ENCODE results near the gene SOX6. TPM values are rescaled to one million over a fixed set of nuclear protein-coding genes. Genes with fewer than 3 reads are reported as not detected.

Gene SOX6
- total and polyA plus RNA-seq, 2 experiments from 2014 or later, result 0.03 to 0.66 TPM

DNA sequence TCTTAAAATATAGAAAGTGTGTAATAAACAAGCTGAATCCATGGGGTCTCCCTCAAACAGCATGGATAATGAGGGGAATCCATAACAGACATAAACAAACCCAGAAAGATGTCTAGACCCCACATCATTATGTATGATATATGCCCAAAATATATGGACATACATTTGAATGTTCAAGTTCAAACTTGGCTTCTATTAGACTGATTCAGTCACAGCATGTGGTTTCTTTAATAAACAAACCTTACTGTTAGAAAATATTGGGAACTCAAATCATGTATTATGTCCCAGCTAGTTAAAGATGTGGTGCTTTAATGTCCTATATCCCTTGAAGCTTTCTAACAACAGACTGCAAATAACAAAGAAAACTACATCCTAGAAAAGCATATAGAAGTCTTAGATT is 228.6 kb downstream of the SOX6 start (continued):
- TF ChIP-seq, protein P1, sequence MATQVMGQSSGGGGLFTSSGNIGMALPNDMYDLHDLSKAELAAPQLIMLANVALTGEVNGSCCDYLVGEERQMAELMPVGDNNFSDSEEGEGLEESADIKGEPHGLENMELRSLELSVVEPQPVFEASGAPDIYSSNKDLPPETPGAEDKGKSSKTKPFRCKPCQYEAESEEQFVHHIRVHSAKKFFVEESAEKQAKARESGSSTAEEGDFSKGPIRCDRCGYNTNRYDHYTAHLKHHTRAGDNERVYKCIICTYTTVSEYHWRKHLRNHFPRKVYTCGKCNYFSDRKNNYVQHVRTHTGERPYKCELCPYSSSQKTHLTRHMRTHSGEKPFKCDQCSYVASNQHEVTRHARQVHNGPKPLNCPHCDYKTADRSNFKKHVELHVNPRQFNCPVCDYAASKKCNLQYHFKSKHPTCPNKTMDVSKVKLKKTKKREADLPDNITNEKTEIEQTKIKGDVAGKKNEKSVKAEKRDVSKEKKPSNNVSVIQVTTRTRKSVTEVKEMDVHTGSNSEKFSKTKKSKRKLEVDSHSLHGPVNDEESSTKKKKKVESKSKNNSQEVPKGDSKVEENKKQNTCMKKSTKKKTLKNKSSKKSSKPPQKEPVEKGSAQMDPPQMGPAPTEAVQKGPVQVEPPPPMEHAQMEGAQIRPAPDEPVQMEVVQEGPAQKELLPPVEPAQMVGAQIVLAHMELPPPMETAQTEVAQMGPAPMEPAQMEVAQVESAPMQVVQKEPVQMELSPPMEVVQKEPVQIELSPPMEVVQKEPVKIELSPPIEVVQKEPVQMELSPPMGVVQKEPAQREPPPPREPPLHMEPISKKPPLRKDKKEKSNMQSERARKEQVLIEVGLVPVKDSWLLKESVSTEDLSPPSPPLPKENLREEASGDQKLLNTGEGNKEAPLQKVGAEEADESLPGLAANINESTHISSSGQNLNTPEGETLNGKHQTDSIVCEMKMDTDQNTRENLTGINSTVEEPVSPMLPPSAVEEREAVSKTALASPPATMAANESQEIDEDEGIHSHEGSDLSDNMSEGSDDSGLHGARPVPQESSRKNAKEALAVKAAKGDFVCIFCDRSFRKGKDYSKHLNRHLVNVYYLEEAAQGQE (IDR thresholded peaks at IDR 0.05; ENCODE audit: unreplicated experiment), result no peak
- no peak for TF ChIP-seq STAT1 (IDR thresholded peaks at IDR 0.05; ENCODE audit: unreplicated experiment)
- TF ChIP-seq EZH2phosphoT487 (IDR thresholded peaks at IDR 0.05; ENCODE audit: unreplicated experiment), result no peak
- TF ChIP-seq NANOG (IDR thresholded peaks at IDR 0.05; ENCODE audit: borderline replicate concordance), result no peak
- TF ChIP-seq, protein P2, sequence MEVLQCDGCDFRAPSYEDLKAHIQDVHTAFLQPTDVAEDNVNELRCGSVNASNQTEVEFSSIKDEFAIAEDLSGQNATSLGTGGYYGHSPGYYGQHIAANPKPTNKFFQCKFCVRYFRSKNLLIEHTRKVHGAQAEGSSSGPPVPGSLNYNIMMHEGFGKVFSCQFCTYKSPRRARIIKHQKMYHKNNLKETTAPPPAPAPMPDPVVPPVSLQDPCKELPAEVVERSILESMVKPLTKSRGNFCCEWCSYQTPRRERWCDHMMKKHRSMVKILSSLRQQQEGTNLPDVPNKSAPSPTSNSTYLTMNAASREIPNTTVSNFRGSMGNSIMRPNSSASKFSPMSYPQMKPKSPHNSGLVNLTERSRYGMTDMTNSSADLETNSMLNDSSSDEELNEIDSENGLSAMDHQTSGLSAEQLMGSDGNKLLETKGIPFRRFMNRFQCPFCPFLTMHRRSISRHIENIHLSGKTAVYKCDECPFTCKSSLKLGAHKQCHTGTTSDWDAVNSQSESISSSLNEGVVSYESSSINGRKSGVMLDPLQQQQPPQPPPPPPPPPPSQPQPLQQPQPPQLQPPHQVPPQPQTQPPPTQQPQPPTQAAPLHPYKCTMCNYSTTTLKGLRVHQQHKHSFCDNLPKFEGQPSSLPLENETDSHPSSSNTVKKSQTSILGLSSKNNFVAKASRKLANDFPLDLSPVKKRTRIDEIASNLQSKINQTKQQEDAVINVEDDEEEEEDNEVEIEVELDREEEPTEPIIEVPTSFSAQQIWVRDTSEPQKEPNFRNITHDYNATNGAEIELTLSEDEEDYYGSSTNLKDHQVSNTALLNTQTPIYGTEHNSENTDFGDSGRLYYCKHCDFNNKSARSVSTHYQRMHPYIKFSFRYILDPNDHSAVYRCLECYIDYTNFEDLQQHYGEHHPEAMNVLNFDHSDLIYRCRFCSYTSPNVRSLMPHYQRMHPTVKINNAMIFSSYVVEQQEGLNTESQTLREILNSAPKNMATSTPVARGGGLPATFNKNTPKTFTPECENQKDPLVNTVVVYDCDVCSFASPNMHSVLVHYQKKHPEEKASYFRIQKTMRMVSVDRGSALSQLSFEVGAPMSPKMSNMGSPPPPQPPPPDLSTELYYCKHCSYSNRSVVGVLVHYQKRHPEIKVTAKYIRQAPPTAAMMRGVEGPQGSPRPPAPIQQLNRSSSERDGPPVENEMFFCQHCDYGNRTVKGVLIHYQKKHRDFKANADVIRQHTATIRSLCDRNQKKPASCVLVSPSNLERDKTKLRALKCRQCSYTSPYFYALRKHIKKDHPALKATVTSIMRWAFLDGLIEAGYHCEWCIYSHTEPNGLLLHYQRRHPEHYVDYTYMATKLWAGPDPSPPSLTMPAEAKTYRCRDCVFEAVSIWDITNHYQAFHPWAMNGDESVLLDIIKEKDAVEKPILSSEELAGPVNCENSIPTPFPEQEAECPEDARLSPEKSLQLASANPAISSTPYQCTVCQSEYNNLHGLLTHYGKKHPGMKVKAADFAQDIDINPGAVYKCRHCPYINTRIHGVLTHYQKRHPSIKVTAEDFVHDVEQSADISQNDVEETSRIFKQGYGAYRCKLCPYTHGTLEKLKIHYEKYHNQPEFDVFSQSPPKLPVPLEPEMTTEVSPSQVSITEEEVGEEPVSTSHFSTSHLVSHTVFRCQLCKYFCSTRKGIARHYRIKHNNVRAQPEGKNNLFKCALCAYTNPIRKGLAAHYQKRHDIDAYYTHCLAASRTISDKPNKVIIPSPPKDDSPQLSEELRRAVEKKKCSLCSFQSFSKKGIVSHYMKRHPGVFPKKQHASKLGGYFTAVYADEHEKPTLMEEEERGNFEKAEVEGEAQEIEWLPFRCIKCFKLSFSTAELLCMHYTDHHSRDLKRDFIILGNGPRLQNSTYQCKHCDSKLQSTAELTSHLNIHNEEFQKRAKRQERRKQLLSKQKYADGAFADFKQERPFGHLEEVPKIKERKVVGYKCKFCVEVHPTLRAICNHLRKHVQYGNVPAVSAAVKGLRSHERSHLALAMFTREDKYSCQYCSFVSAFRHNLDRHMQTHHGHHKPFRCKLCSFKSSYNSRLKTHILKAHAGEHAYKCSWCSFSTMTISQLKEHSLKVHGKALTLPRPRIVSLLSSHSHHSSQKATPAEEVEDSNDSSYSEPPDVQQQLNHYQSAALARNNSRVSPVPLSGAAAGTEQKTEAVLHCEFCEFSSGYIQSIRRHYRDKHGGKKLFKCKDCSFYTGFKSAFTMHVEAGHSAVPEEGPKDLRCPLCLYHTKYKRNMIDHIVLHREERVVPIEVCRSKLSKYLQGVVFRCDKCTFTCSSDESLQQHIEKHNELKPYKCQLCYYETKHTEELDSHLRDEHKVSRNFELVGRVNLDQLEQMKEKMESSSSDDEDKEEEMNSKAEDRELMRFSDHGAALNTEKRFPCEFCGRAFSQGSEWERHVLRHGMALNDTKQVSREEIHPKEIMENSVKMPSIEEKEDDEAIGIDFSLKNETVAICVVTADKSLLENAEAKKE (CRISPR knock-in tag; IDR thresholded peaks at IDR 0.05), result no peak

DNA sequence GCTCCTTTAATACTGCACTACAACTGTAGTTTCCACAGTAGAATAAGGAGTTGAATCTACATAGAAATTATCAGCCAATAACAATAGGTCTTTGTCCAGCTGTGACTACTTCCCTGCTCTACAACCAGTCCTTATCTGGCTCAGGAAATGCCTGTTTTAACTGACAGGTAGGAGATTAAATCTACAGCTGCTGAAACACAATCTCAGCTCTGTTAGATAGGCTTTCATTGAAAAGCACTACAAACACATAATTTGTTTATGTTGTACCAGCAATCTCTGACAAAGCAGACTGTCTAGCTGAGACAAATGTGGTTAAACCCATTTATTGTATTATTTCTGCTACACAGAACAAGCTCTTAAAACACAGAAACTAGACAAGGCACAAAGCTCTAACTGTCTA is 230.0 kb downstream of the SOX6 start:
- no peak for ATAC-seq
- Histone ChIP-seq H3K79me2 (replicated peaks; ENCODE audit: insufficient read depth) (no peaks in the 10 kb centered on the region), H3K4me3 (no peak overlapping the region), H3F3A (replicated peaks; ENCODE audit: low read depth) (no peaks in the 10 kb centered on the region), H3K27ac (ENCODE audit: low read depth) (no peak overlapping the region), H3K36me3 (ENCODE audit: insufficient read depth) (no peaks in the 10 kb centered on the region), H3K4me1 (ENCODE audit: insufficient read depth) (no peaks in the 10 kb centered on the region; the same call in 1 of the 2 replicates), H3K9me2 (ENCODE audit: insufficient read depth) (no peaks in the 10 kb centered on the region), H3K4me2 (no peak overlapping the region), H2AFZ (no peak overlapping the region), H3K27me3 (ENCODE audit: insufficient read depth) (no peaks in the 10 kb centered on the region), H4K20me1 (replicated peaks; ENCODE audit: insufficient read depth) (no peaks in the 10 kb centered on the region)
- H3K4me3 Mint-ChIP-seq, result no peak overlapping the region
- no peaks in the 10 kb centered on the region for H3K36me3 Mint-ChIP-seq (ENCODE audit: low read depth)
- no peak for DNase-seq (ENCODE audit: low spot score)
- no peaks in the 10 kb centered on the region for H3K27me3 Mint-ChIP-seq (ENCODE audit: insufficient read depth, low read depth, poor library complexity)
- no peaks in the 10 kb centered on the region for H3K9me3 Mint-ChIP-seq
- H3K27ac Mint-ChIP-seq, result no peak overlapping the region
- H3K4me1 Mint-ChIP-seq, result peaks cover 6% of the 10 kb centered on the region; the same call in 2 of the 3 replicates
- no peak for TF ChIP-seq STAT1 (IDR thresholded peaks at IDR 0.05; ENCODE audit: unreplicated experiment)
- TF ChIP-seq, protein P2 (CRISPR knock-in tag; IDR thresholded peaks at IDR 0.05), result no peak

Measured in GM23338 (cell line).